Calu3 (cell line): ENCODE measurements around the gene VAC14. TPM values are rescaled to one million over a fixed set of nuclear protein-coding genes. Genes with fewer than 3 reads are reported as not detected.

ENCODE experiments used
- BruUV-seq: library from RNA; stranded (reverse); fragments of 400-500 nt; replicated peaks from 2 replicates; lab custom pipeline; 2021; lab: Mats Ljungman, UMichigan
- CTCF ChIA-PET: fragments of 300-600 bp; sonication (Branson Sonifier 250); formaldehyde crosslinking; loops from one replicate; lab custom pipeline; 2022; ENCODE audit warnings: antibody characterized with exemption; lab: Charles Lee
- DNase-seq: peaks from one replicate; pipeline ENCODE4 v3.0.0; 2022
- H3K27ac Mint-ChIP-seq: one replicate; pipeline ENCODE4 v1.8.0; 2022; ENCODE audit warnings: mixed read lengths; ENCODE audit not compliant: unreplicated experiment
- H3K27me3 Mint-ChIP-seq: one replicate; pipeline ENCODE4 v1.8.0; 2022; ENCODE audit warnings: mixed read lengths; ENCODE audit not compliant: unreplicated experiment
- H3K36me3 Mint-ChIP-seq: one replicate; pipeline ENCODE4 v1.8.0; 2022; ENCODE audit warnings: mild to moderate bottlenecking, moderate library complexity, mixed read lengths; ENCODE audit not compliant: insufficient read depth, unreplicated experiment
- H3K4me1 Mint-ChIP-seq: one replicate; pipeline ENCODE4 v1.8.0; 2022; ENCODE audit warnings: mild to moderate bottlenecking, low read depth, mixed read lengths; ENCODE audit not compliant: unreplicated experiment
- H3K4me3 Mint-ChIP-seq: one replicate; pipeline ENCODE4 v1.8.0; 2022; ENCODE audit warnings: mild to moderate bottlenecking, low read depth, moderate library complexity, mixed read lengths; ENCODE audit not compliant: unreplicated experiment
- H3K9me3 Mint-ChIP-seq: one replicate; pipeline ENCODE4 v1.8.0; 2022; ENCODE audit warnings: low read depth, mixed read lengths; ENCODE audit not compliant: unreplicated experiment
- intact Hi-C: fragments of 100-400 bp; cut with micrococcal nuclease; formaldehyde crosslinking; loops from one replicate; pipeline ENCODE4 v1.10.0; 2022; ENCODE audit not compliant: unreplicated experiment
- total RNA-seq: library from RNA; stranded (reverse); gene quantifications from 2 replicates; pipeline ENCODE4 v1.2.3, GENCODE V29; 2022
- TF ChIP-seq, protein P1 (sequence below): fragments of 200-600 bp; IDR thresholded peaks from one replicate; pipeline ENCODE4 v1.8.0; 2022; ENCODE audit warnings: antibody characterized with exemption; ENCODE audit not compliant: unreplicated experiment

Gene VAC14
- total RNA-seq, 1 experiment from 2014 or later: 63.8 TPM

- CTCF ChIA-PET: interaction anchor here (0.5 to 0.6 kb wide), 2 partner anchors 230 to 1080 kb away, joined by 3 to 4 read pairs; no protein-coding TSS in a partner anchor
- H3K9me3 Mint-ChIP-seq: no peaks in the 10 kb centered on the region
- no TSS peak for BruUV-seq
- no peaks in the 10 kb centered on the region for H3K27me3 Mint-ChIP-seq
- intact Hi-C loops: no loop called here
- DNase-seq: no peak
- TF ChIP-seq, protein P1, sequence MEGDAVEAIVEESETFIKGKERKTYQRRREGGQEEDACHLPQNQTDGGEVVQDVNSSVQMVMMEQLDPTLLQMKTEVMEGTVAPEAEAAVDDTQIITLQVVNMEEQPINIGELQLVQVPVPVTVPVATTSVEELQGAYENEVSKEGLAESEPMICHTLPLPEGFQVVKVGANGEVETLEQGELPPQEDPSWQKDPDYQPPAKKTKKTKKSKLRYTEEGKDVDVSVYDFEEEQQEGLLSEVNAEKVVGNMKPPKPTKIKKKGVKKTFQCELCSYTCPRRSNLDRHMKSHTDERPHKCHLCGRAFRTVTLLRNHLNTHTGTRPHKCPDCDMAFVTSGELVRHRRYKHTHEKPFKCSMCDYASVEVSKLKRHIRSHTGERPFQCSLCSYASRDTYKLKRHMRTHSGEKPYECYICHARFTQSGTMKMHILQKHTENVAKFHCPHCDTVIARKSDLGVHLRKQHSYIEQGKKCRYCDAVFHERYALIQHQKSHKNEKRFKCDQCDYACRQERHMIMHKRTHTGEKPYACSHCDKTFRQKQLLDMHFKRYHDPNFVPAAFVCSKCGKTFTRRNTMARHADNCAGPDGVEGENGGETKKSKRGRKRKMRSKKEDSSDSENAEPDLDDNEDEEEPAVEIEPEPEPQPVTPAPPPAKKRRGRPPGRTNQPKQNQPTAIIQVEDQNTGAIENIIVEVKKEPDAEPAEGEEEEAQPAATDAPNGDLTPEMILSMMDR: no peak
- no peaks in the 10 kb centered on the region for H3K4me1 Mint-ChIP-seq
- H3K4me3 Mint-ChIP-seq: no peak overlapping the region
- no peak overlapping the region for H3K27ac Mint-ChIP-seq
- H3K36me3 Mint-ChIP-seq: peaks cover 37% of the 10 kb centered on the region
These were observed 16.0 kb downstream of the VAC14 start for GRCh38 chr16:70784692-70785555.

DNA sequence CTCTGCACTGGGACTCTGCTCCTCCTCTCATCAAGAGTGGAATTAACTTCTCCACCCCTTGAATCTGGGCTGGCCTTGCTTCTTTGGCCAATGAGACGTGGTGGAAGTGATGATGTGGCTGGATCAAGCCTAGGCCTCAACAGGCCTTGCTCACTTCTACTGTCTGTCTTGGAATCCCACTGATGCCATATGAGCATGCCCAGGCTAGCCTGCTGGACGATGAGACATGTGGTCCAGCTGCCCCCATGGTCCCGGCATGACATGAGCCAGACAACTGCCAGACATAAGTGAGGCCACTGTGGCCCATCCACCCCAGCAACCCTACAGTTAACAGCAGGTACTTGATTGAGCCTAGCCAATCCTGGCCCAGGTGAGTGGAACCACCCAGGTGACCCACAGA is 18.7 kb downstream of the VAC14 start:
- BruUV-seq: no TSS peak
- no peak for DNase-seq
- CTCF ChIA-PET: no interaction called here
- TF ChIP-seq, protein P1: no peak
- intact Hi-C loops: no loop called here
- Mint-ChIP-seq H3K4me3 (no peak overlapping the region), H3K4me1 (no peaks in the 10 kb centered on the region), H3K36me3 (peaks cover 41% of the 10 kb centered on the region), H3K27me3 (no peaks in the 10 kb centered on the region), H3K9me3 (no peaks in the 10 kb centered on the region), H3K27ac (no peak overlapping the region)

DNA sequence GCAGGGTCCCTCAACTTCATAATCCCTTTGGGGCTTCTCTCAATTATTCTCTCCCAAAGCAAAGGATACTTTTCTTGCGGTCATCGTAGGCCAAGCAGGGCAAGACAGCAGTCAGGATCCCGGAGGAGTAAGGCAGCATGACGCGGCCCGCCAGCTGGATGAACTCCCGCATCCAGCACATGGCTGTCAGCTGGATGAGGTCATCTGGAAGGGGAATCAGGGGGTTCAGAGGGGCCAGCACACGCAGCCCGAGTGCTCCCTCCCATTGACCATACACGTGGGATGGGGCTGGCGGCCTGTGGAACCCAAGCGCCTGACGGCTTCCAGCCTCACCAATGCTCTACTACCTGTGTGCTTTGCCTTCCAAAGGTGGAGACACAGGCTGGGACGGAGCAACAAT is 19.2 kb downstream of the VAC14 start:
- H3K4me1 Mint-ChIP-seq: no peaks in the 10 kb centered on the region
- no peak for DNase-seq
- no peak overlapping the region for H3K4me3 Mint-ChIP-seq
- CTCF ChIA-PET: no interaction called here
- BruUV-seq: no TSS peak
- H3K27ac Mint-ChIP-seq: no peak overlapping the region
- H3K27me3 Mint-ChIP-seq: no peaks in the 10 kb centered on the region
- intact Hi-C loops: no loop called here
- H3K9me3 Mint-ChIP-seq: no peaks in the 10 kb centered on the region
- TF ChIP-seq, protein P1: no peak
- peaks cover 41% of the 10 kb centered on the region for H3K36me3 Mint-ChIP-seq

DNA sequence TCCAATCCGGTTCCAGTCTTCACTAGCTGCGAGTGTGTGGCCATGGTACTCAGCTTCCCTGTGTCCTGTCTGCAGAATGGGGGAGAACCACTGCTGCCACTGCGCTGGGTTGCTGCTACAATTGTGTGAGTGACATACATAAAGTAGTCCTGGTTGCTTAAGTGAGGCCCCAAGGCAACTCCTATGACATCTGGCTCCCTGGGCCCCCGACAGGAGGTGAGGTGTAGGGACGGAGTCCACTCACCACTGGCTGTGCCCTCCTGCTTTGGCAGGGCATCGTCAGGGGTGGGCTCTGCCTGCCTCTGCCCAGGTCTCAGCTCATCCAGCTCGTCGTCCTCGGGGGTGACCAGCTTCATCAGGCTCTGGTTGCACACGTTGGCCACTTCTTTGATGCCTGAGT is 20.4 kb downstream of the VAC14 start:
- CTCF ChIA-PET: interaction anchor here (0.7 to 1.2 kb wide), 2 partner anchors 9 to 357 kb away, joined by 5 to 6 read pairs; no protein-coding TSS in a partner anchor

More for the DNA sequence above, 20.4 kb downstream of the VAC14 start:
- TF ChIP-seq, protein P1: no peak
- Mint-ChIP-seq H3K4me3 (no peak overlapping the region), H3K36me3 (peaks cover 40% of the 10 kb centered on the region), H3K4me1 (no peaks in the 10 kb centered on the region), H3K27me3 (no peaks in the 10 kb centered on the region), H3K27ac (no peak overlapping the region), H3K9me3 (no peaks in the 10 kb centered on the region)
- intact Hi-C loops: no loop called here
- DNase-seq: no peak
- BruUV-seq: no TSS peak
